Mesendoderm (in vitro differentiated cells): ENCODE measurements around the gene C4BPA.

ENCODE experiments used
- DNase-seq: peaks from one replicate; pipeline ENCODE4 v3.0.0; 2013
- H2AK5ac ChIP-seq: 2 replicates; pipeline ENCODE4 v1.6.1; 2013; ENCODE audit warnings: low read length, inconsistent platforms
- H2BK120ac ChIP-seq: 2 replicates; pipeline ENCODE4 v1.6.1; 2013; ENCODE audit warnings: low read depth, mild to moderate bottlenecking, low read length, moderate library complexity, mixed read lengths
- H2BK15ac ChIP-seq: replicated peaks from 2 replicates; pipeline ENCODE4 v1.6.1; 2013; ENCODE audit warnings: low read depth, mild to moderate bottlenecking, moderate library complexity
- H2BK5ac ChIP-seq: 2 replicates; pipeline ENCODE4 v1.6.1; 2013; ENCODE audit warnings: low read length, inconsistent platforms
- H3K18ac ChIP-seq: 2 replicates; pipeline ENCODE4 v1.6.1; 2013; ENCODE audit warnings: mild to moderate bottlenecking, low read length, mixed read lengths
- H3K23ac ChIP-seq: one replicate; pipeline ENCODE4 v1.6.1; 2013; ENCODE audit warnings: low read length
- H3K27ac ChIP-seq: 2 replicates; pipeline ENCODE4 v1.5.1; 2013; ENCODE audit warnings: low read depth, mild to moderate bottlenecking, inconsistent platforms, low read length, moderate library complexity
- H3K27me3 ChIP-seq: 2 replicates; pipeline ENCODE4 v1.6.1; 2013; ENCODE audit warnings: low read length, control low read depth, mild to moderate bottlenecking, inconsistent platforms; ENCODE audit not compliant: insufficient read depth, poor library complexity
- H3K36me3 ChIP-seq: 2 replicates; pipeline ENCODE4 v1.6.1; 2013; ENCODE audit warnings: low read length, inconsistent platforms; ENCODE audit not compliant: control insufficient read depth, insufficient read depth
- H3K4ac ChIP-seq: one replicate; pipeline ENCODE4 v1.6.1; 2013; ENCODE audit warnings: low read depth, mild to moderate bottlenecking, low read length, moderate library complexity
- H3K4me1 ChIP-seq: 2 replicates; pipeline ENCODE4 v1.6.1; 2013; ENCODE audit warnings: low read depth, low read length, inconsistent platforms; ENCODE audit not compliant: control insufficient read depth
- H3K4me2 ChIP-seq: 2 replicates; pipeline ENCODE4 v1.6.1; 2013; ENCODE audit warnings: low read length
- H3K4me3 ChIP-seq: 2 replicates; pipeline ENCODE4 v1.5.1; 2013; ENCODE audit warnings: mild to moderate bottlenecking, low read length
- H3K56ac ChIP-seq: one replicate; pipeline ENCODE4 v1.6.1; 2013; ENCODE audit warnings: low read length
- H3K79me1 ChIP-seq: 2 replicates; pipeline ENCODE4 v1.6.1; 2013; ENCODE audit warnings: low read length, inconsistent platforms
- H3K79me2 ChIP-seq: 2 replicates; pipeline ENCODE4 v1.6.1; 2013; ENCODE audit warnings: mild to moderate bottlenecking, low read length; ENCODE audit not compliant: control insufficient read depth, insufficient read depth
- H3K9ac ChIP-seq: 2 replicates; pipeline ENCODE4 v1.6.1; 2013; ENCODE audit warnings: low read length, inconsistent platforms
- H4K5ac ChIP-seq: one replicate; pipeline ENCODE4 v1.6.1; 2013; ENCODE audit warnings: low read length
- H4K8ac ChIP-seq: one replicate; pipeline ENCODE4 v1.6.1; 2013; ENCODE audit warnings: low read depth, mild to moderate bottlenecking, control low read depth, low read length, moderate library complexity
- WGBS: extraction: QIAGEN DNeasy Blood & Tissue Kit; methylation state at CpG from one replicate; pipeline ENCODE4 v1.1.7; 2013; ENCODE audit warnings: low lambda C conversion rate, missing lambda C conversion rate; ENCODE audit not compliant: insufficient coverage; ENCODE audit errors: extremely low coverage; 5-methylcytosine and 5-hydroxymethylcytosine counted together

Gene C4BPA

GRCh38 chr1:207084232-207084631, 19.8 kb upstream of the C4BPA start:
- no peak overlapping the region for H2BK120ac ChIP-seq
- no peak overlapping the region for H3K9ac ChIP-seq
- no CpG with 5 or more reads among the region's 2 CpGs for WGBS
- H3K4me1 ChIP-seq = peaks cover 2% of the 10 kb centered on the region
- no peaks in the 10 kb centered on the region for H3K79me2 ChIP-seq
- H3K23ac ChIP-seq = no peak overlapping the region
- DNase-seq = no peak
- no peak overlapping the region for H4K5ac ChIP-seq
- H3K36me3 ChIP-seq = no peaks in the 10 kb centered on the region
- H3K27me3 ChIP-seq = no peaks in the 10 kb centered on the region
- H3K27ac ChIP-seq = no peak overlapping the region
- H3K4ac ChIP-seq = no peak overlapping the region
- no peak overlapping the region for H3K4me2 ChIP-seq
- no peak overlapping the region for H3K18ac ChIP-seq
- H3K56ac ChIP-seq = no peak overlapping the region
- no peak overlapping the region for H2AK5ac ChIP-seq
- H2BK15ac ChIP-seq = no peak overlapping the region
- no peak overlapping the region for H2BK5ac ChIP-seq
- no peak overlapping the region for H4K8ac ChIP-seq
- no peak overlapping the region for H3K4me3 ChIP-seq
- no peaks in the 10 kb centered on the region for H3K79me1 ChIP-seq

- H3K27me3 ChIP-seq = no peaks in the 10 kb centered on the region
- no peak overlapping the region for H3K4me2 ChIP-seq
- no peak overlapping the region for H4K5ac ChIP-seq
- H3K79me2 ChIP-seq = no peaks in the 10 kb centered on the region
- no peaks in the 10 kb centered on the region for H3K36me3 ChIP-seq
- H3K23ac ChIP-seq = no peak overlapping the region
- no peak overlapping the region for H2BK15ac ChIP-seq
- no peak overlapping the region for H4K8ac ChIP-seq
- H2BK5ac ChIP-seq = no peak overlapping the region
- WGBS = no CpG with 5 or more reads among the region's 8 CpGs
- H2BK120ac ChIP-seq = no peak overlapping the region
- H3K27ac ChIP-seq = no peak overlapping the region
- H3K56ac ChIP-seq = no peak overlapping the region
- DNase-seq = peak; percentile 91
- H3K18ac ChIP-seq = no peak overlapping the region
- peaks cover 2% of the 10 kb centered on the region for H3K4me1 ChIP-seq
- no peak overlapping the region for H2AK5ac ChIP-seq
- no peak overlapping the region for H3K4ac ChIP-seq
- H3K79me1 ChIP-seq = no peaks in the 10 kb centered on the region
- no peak overlapping the region for H3K4me3 ChIP-seq
- H3K9ac ChIP-seq = no peak overlapping the region
Measured at GRCh38 chr1:207084701-207085180, 19.3 kb upstream of the C4BPA start.

- H3K23ac ChIP-seq = no peak overlapping the region
- no peak overlapping the region for H3K4ac ChIP-seq
- no peaks in the 10 kb centered on the region for H3K79me2 ChIP-seq
- WGBS = no CpG with 5 or more reads among the region's 3 CpGs
- H3K27me3 ChIP-seq = no peaks in the 10 kb centered on the region
- H3K27ac ChIP-seq = no peak overlapping the region
- no peak overlapping the region for H4K5ac ChIP-seq
- no peak overlapping the region for H3K4me2 ChIP-seq
- no peak overlapping the region for H2BK15ac ChIP-seq
- H2AK5ac ChIP-seq = no peak overlapping the region
- no peak overlapping the region for H3K4me3 ChIP-seq
- DNase-seq = peak; percentile 10
- H3K56ac ChIP-seq = no peak overlapping the region
- H3K18ac ChIP-seq = no peak overlapping the region
- no peak overlapping the region for H2BK5ac ChIP-seq
- H3K79me1 ChIP-seq = no peaks in the 10 kb centered on the region
- H2BK120ac ChIP-seq = no peak overlapping the region
- peaks cover 2% of the 10 kb centered on the region for H3K4me1 ChIP-seq
- H3K36me3 ChIP-seq = no peaks in the 10 kb centered on the region
- no peak overlapping the region for H3K9ac ChIP-seq
- H4K8ac ChIP-seq = no peak overlapping the region
Measured at GRCh38 chr1:207085887-207086286, 18.1 kb upstream of the C4BPA start.

- Histone ChIP-seq H2BK120ac (no peak overlapping the region), H3K56ac (no peak overlapping the region), H2BK15ac (no peak overlapping the region), H3K4me1 (peaks cover 2% of the 10 kb centered on the region), H4K8ac (no peak overlapping the region), H3K9ac (no peak overlapping the region), H4K5ac (no peak overlapping the region), H2AK5ac (no peak overlapping the region), H3K27ac (no peak overlapping the region), H3K79me1 (no peaks in the 10 kb centered on the region), H2BK5ac (no peak overlapping the region), H3K4me3 (no peak overlapping the region), H3K4ac (no peak overlapping the region), H3K36me3 (no peaks in the 10 kb centered on the region), H3K4me2 (no peak overlapping the region), H3K23ac (no peak overlapping the region), H3K18ac (no peak overlapping the region), H3K27me3 (no peaks in the 10 kb centered on the region), H3K79me2 (no peaks in the 10 kb centered on the region)
- DNase-seq = peak; percentile 66
- WGBS = 100% methylated on average over 1 of the region's 2 CpGs
Measured at GRCh38 chr1:207088161-207088560, 15.9 kb upstream of the C4BPA start.

- no peak within 1 kb of the TSS for H3K56ac ChIP-seq
- H3K9ac ChIP-seq = no peak within 1 kb of the TSS
- H3K79me1 ChIP-seq = no peaks in the 10 kb centered on the region
- peak within 1 kb of the TSS; percentile 34 for H4K5ac ChIP-seq
- peak within 1 kb of the TSS; percentile 31 for H2BK5ac ChIP-seq
- H2AK5ac ChIP-seq = no peak within 1 kb of the TSS
- H3K36me3 ChIP-seq = no peaks in the 10 kb centered on the region
- H2BK15ac ChIP-seq = no peak within 1 kb of the TSS
- no peaks in the 10 kb centered on the region for H3K79me2 ChIP-seq
- no peak within 1 kb of the TSS for H3K27ac ChIP-seq
- no peaks in the 10 kb centered on the region for H3K27me3 ChIP-seq
- peak; percentile 45 for DNase-seq
- no CpG with 5 or more reads among the region's 9 CpGs for WGBS
- H3K4me1 ChIP-seq = peaks cover 2% of the 10 kb centered on the region
- no peak within 1 kb of the TSS for H3K23ac ChIP-seq
- no peak within 1 kb of the TSS for H3K18ac ChIP-seq
- no peak within 1 kb of the TSS for H3K4ac ChIP-seq
- H3K4me3 ChIP-seq = no peak within 1 kb of the TSS
- no peak within 1 kb of the TSS for H4K8ac ChIP-seq
- H3K4me2 ChIP-seq = no peak within 1 kb of the TSS
- H2BK120ac ChIP-seq = no peak within 1 kb of the TSS
Measured at GRCh38 chr1:207088701-207089626, 15.1 kb upstream of the C4BPA start, which contains the start of gene C4BPB. Gene C4BPB, plus strand, starts transcription at chr1:207088860. Its CDS starts 672 bp downstream, at chr1:207089532.
